ENCODE results near the gene FARS2.

DNA sequence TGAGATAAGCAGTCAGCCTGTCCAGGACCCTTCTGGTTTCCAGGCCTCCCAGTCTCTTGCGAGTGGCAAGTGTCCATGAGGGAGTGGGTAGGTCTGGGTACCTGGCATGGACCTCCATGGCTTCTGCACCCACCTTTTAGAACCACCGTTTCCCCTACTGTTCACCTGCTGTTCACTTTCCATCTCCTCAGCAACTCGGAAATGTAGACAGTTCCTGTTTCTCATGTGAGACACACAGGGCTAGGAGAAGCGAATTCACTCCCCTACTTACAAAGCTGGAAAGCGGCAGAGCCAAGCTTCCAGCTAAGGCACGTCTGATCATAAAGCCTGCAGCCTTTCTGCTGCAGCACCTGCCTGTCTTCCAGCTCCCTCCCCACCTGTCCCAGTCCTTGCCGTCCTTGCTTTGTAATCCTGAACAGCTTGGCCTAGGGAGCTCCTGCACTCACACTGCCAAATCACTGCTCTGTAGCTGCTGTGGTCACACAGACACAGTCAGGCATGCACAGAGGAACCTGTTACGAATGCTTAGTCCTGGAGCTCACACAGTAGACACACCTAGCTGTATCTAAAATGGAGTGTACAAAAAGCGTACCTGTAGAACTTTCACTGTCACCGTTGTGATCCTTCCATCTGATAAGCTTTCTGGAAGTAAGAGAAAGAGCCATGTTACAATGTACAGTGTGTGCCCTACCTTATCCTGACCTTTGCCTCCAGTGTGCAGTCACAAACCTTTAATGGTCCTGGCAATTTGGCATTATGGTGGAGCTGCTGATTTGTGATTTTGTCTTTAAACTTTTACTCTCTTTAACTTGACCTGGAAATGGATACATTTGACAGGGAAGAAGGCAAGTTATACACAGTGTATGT is 451.3 kb downstream of the FARS2 start:
- TF ChIP-seq, protein P1, sequence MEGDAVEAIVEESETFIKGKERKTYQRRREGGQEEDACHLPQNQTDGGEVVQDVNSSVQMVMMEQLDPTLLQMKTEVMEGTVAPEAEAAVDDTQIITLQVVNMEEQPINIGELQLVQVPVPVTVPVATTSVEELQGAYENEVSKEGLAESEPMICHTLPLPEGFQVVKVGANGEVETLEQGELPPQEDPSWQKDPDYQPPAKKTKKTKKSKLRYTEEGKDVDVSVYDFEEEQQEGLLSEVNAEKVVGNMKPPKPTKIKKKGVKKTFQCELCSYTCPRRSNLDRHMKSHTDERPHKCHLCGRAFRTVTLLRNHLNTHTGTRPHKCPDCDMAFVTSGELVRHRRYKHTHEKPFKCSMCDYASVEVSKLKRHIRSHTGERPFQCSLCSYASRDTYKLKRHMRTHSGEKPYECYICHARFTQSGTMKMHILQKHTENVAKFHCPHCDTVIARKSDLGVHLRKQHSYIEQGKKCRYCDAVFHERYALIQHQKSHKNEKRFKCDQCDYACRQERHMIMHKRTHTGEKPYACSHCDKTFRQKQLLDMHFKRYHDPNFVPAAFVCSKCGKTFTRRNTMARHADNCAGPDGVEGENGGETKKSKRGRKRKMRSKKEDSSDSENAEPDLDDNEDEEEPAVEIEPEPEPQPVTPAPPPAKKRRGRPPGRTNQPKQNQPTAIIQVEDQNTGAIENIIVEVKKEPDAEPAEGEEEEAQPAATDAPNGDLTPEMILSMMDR (IDR thresholded peaks at IDR 0.05; ENCODE audit: low read depth, low read length): no peak
- no peak for TF ChIP-seq EZH2phosphoT487 (IDR thresholded peaks at IDR 0.05; ENCODE audit: low read depth)

Measured in OCI-LY3 (cell line).